Progenitor cell of endocrine pancreas (in vitro differentiated cells): ENCODE results near the gene FADS1. TPM values are rescaled to one million over a fixed set of nuclear protein-coding genes. Genes with fewer than 3 reads are reported as not detected.

Experiments
- DNase-seq: peaks from one replicate; pipeline ENCODE4 v3.0.0; 2021; ENCODE audit warnings: low spot score; ENCODE audit not compliant: unreplicated experiment
- H3K27ac Mint-ChIP-seq: 2 replicates; pipeline ENCODE4 v1.8.0; 2021; ENCODE audit warnings: mild to moderate bottlenecking, moderate library complexity, mixed read lengths
- H3K27me3 Mint-ChIP-seq: 2 replicates; pipeline ENCODE4 v1.8.0; 2021; ENCODE audit warnings: mixed read lengths
- H3K36me3 Mint-ChIP-seq: 2 replicates; pipeline ENCODE4 v1.8.0; 2022; ENCODE audit warnings: mixed read lengths; ENCODE audit not compliant: insufficient read depth
- H3K4me1 Mint-ChIP-seq: 2 replicates; pipeline ENCODE4 v1.8.0; 2021; ENCODE audit warnings: low read depth, mixed read lengths
- H3K4me3 Mint-ChIP-seq: 2 replicates; pipeline ENCODE4 v1.8.0; 2021; ENCODE audit warnings: low read depth, mild to moderate bottlenecking, moderate library complexity, mixed read lengths
- H3K9me3 Mint-ChIP-seq: 2 replicates; pipeline ENCODE4 v1.8.0; 2021; ENCODE audit warnings: low read depth, mixed read lengths
- CTCF ChIP-seq: fragments of 200-600 bp; sonication (generic); IDR thresholded peaks from one replicate; pipeline ENCODE4 v1.5.0; 2021; ENCODE audit warnings: antibody characterized with exemption, mild to moderate bottlenecking; ENCODE audit not compliant: unreplicated experiment
- total RNA-seq: library from RNA; stranded (reverse); gene quantifications from 2 replicates; pipeline ENCODE4 v1.2.1, GENCODE V29; 2021

The FADS1 gene
- total RNA-seq, 1 donor from 2014 or later = 114 TPM

- no peak for TF ChIP-seq CTCF
Measured at GRCh38 chr11:61817471-61818202, 834 bp upstream of the FADS1 start.

GRCh38 chr11:61815790-61816735, 740 bp downstream of the FADS1 start:
- Mint-ChIP-seq H3K27me3 (no peaks in the 10 kb centered on the region), H3K9me3 (no peaks in the 10 kb centered on the region), H3K27ac (peak overlapping the region; percentile 98), H3K36me3 (peaks cover 18% of the 10 kb centered on the region), H3K4me1 (peaks cover 13% of the 10 kb centered on the region), H3K4me3 (peak overlapping the region; percentile 97)
- DNase-seq = peak; percentile 62
- no peak for TF ChIP-seq CTCF

More at GRCh38 chr11:61817471-61818202, 834 bp upstream of the FADS1 start:
- no peaks in the 10 kb centered on the region for H3K9me3 Mint-ChIP-seq
- DNase-seq = no peak
- no peaks in the 10 kb centered on the region for H3K27me3 Mint-ChIP-seq
- peaks cover 13% of the 10 kb centered on the region for H3K4me1 Mint-ChIP-seq
- H3K27ac Mint-ChIP-seq = peak overlapping the region; percentile 94
- peak overlapping the region; percentile 97 for H3K4me3 Mint-ChIP-seq
- H3K36me3 Mint-ChIP-seq = peaks cover 11% of the 10 kb centered on the region

- DNase-seq = peak; percentile 94
- H3K9me3 Mint-ChIP-seq = no peaks in the 10 kb centered on the region
- H3K27me3 Mint-ChIP-seq = no peaks in the 10 kb centered on the region
- no peak for TF ChIP-seq CTCF
- peaks cover 18% of the 10 kb centered on the region for H3K36me3 Mint-ChIP-seq
- peak overlapping the region; percentile 97 for H3K4me3 Mint-ChIP-seq
- peaks cover 13% of the 10 kb centered on the region for H3K4me1 Mint-ChIP-seq
- peak overlapping the region; percentile 98 for H3K27ac Mint-ChIP-seq
Measured at GRCh38 chr11:61814958-61815789, 1.6 kb downstream of the FADS1 start.

GRCh38 chr11:61814247-61814957, 2.4 kb downstream of the FADS1 start:
- Mint-ChIP-seq H3K4me1 (peaks cover 13% of the 10 kb centered on the region), H3K36me3 (peaks cover 21% of the 10 kb centered on the region), H3K27me3 (no peaks in the 10 kb centered on the region), H3K4me3 (peak overlapping the region; percentile 97), H3K27ac (peak overlapping the region; percentile 98), H3K9me3 (no peaks in the 10 kb centered on the region)
- DNase-seq = no peak
- TF ChIP-seq CTCF = no peak
